Putamen (tissue), 1 donor: ENCODE results near the gene VDR.

Source experiments
- DNase-seq: peaks from one replicate; pipeline ENCODE4 v3.0.0-alpha.2; 2016; ENCODE audit warnings: low spot score

VDR gene

GRCh38 chr12:47930634-47931033 is 25.8 kb upstream of the VDR start:
- DNase-seq: no peak

- DNase-seq: no peak
Observed at GRCh38 chr12:47927346-47927745, 22.6 kb upstream of the VDR start.

- DNase-seq: no peak
Observed at GRCh38 chr12:47921907-47922306, 17.1 kb upstream of the VDR start.

GRCh38 chr12:47920913-47921312 is 16.1 kb upstream of the VDR start:
- no peak for DNase-seq

- DNase-seq: no peak
Observed at GRCh38 chr12:47913081-47913480, 8.3 kb upstream of the VDR start.

GRCh38 chr12:47912556-47912955 is 7.8 kb upstream of the VDR start:
- no peak for DNase-seq

- DNase-seq: no peak
Observed at GRCh38 chr12:47910981-47911380, 6.2 kb upstream of the VDR start.

GRCh38 chr12:47910486-47910885 is 5.7 kb upstream of the VDR start:
- no peak for DNase-seq

- no peak for DNase-seq
Observed at GRCh38 chr12:47909839-47910465, 5.2 kb upstream of the VDR start.

GRCh38 chr12:47908738-47909137 is 3.9 kb upstream of the VDR start:
- DNase-seq: no peak

- DNase-seq: no peak
Observed at GRCh38 chr12:47907851-47908454, 3.2 kb upstream of the VDR start.

GRCh38 chr12:47903927-47904712 is 674 bp downstream of the VDR start:
- DNase-seq: peak; percentile 5

- no peak for DNase-seq
Observed at GRCh38 chr12:47903151-47903611, 1.6 kb downstream of the VDR start.

- DNase-seq: no peak
Observed at GRCh38 chr12:47902131-47902639, 2.6 kb downstream of the VDR start.

GRCh38 chr12:47901718-47902093 is 3.1 kb downstream of the VDR start:
- DNase-seq: no peak

- no peak for DNase-seq
Observed at GRCh38 chr12:47901063-47901717, 3.6 kb downstream of the VDR start.

- DNase-seq: no peak
Observed at GRCh38 chr12:47900131-47901062, 4.4 kb downstream of the VDR start.

GRCh38 chr12:47899466-47899865 is 5.3 kb downstream of the VDR start:
- no peak for DNase-seq

- DNase-seq: no peak
Observed at GRCh38 chr12:47896633-47897032, 8.2 kb downstream of the VDR start.

- no peak for DNase-seq
Observed at GRCh38 chr12:47896022-47896421, 8.8 kb downstream of the VDR start.

- DNase-seq: no peak
Observed at GRCh38 chr12:47894652-47895051, 10.1 kb downstream of the VDR start.
